B cell (primary cell): ENCODE data around the gene VPS54. TPM values are rescaled to one million over a fixed set of nuclear protein-coding genes. Genes with fewer than 3 reads are reported as not detected.

Source experiments
- ATAC-seq: fragments of 200-7000 bp; cut with Tn5 transposase; one replicate; pipeline ENCODE4 v1.10.0; 2021; ENCODE audit warnings: low read depth, mild to moderate bottlenecking, moderate number of reproducible peaks, moderate library complexity
- CTCF ChIA-PET: fragments of 350-600 bp; sonication (Branson Sonifier 250); formaldehyde crosslinking; loops from one replicate; lab custom pipeline; 2021; ENCODE audit warnings: antibody characterized with exemption, inconsistent platforms; lab: Charles Lee
- POLR2A ChIA-PET: fragments of 350-600 bp; sonication (Branson Sonifier 250); formaldehyde crosslinking; loops from one replicate; lab custom pipeline; 2021; ENCODE audit warnings: antibody characterized with exemption; lab: Charles Lee
- DNase-seq: peaks from one replicate; pipeline ENCODE4 v3.0.0; 2013
- H2AFZ ChIP-seq: 2 replicates; pipeline ENCODE4 v1.6.1; 2012; ENCODE audit warnings: mild to moderate bottlenecking, low read depth, low read length; ENCODE audit not compliant: insufficient read depth, poor library complexity, severe bottlenecking
- H3K27ac ChIP-seq, 2 donors: 1 replicate in 1 of 2; 2 replicates in 1 of 2; pipeline ENCODE4 v1.5.1; 2012 to 2013; ENCODE audit warnings: low read length in 2 of 2, mild to moderate bottlenecking in 2 of 2, moderate library complexity in 1 of 2
- H3K27me3 ChIP-seq, 4 experiments: fragments of 200-600 bp in 1 of 4; sonication (generic) in 1 of 4; replicated peaks in 1 of 4; 1 replicate in 2 of 4; 2 replicates in 2 of 4; pipeline versions ENCODE4 v1.6.1 to v1.7.0; 2013 to 2016; ENCODE audit warnings: low read length in 3 of 4, mild to moderate bottlenecking in 2 of 4, mixed read lengths in 1 of 4, moderate library complexity in 1 of 4; ENCODE audit not compliant: insufficient read depth in 4 of 4, control insufficient read depth in 3 of 4; ENCODE audit errors: control extremely low read depth in 1 of 4
- H3K36me3 ChIP-seq, 2 experiments: replicated peaks in 1 of 2; 1 replicate in 1 of 2; 2 replicates in 1 of 2; pipeline versions ENCODE4 v1.6.1 to v1.7.1; 2013; ENCODE audit warnings: low read length in 1 of 2; ENCODE audit not compliant: insufficient read depth in 2 of 2, control insufficient read depth in 1 of 2; ENCODE audit errors: control extremely low read depth in 1 of 2, extremely low read depth in 1 of 2
- H3K4me1 ChIP-seq, 2 donors: fragments of 200-600 bp in 1 of 2; sonication (generic) in 1 of 2; 1 replicate in 1 of 2; 2 replicates in 1 of 2; pipeline versions ENCODE4 v1.5.1 to v1.6.1; 2013 to 2017; ENCODE audit warnings: low read length in 2 of 2; ENCODE audit not compliant: control insufficient read depth in 2 of 2, insufficient read depth in 2 of 2
- H3K4me2 ChIP-seq: replicated peaks from 2 replicates; pipeline ENCODE3; 2012; ENCODE audit warnings: mild to moderate bottlenecking, low read depth, low read length; ENCODE audit not compliant: poor library complexity, severe bottlenecking
- H3K4me3 ChIP-seq, 5 experiments: fragments of 200-600 bp in 1 of 5; sonication (generic) in 1 of 5; 1 replicate in 3 of 5; 2 replicates in 2 of 5; pipeline versions ENCODE4 v1.5.1 to v1.7.0; 2011 to 2016; ENCODE audit warnings: low read length in 4 of 5, mild to moderate bottlenecking in 4 of 5, low read depth in 2 of 5, control low read depth in 1 of 5, moderate library complexity in 1 of 5; ENCODE audit not compliant: insufficient read depth in 1 of 5; ENCODE audit errors: control extremely low read depth in 1 of 5, extremely low read depth in 1 of 5
- H3K79me2 ChIP-seq: fragments of 200-600 bp; sonication (generic); one replicate; pipeline ENCODE4 v1.6.0; 2016; ENCODE audit warnings: low read length; ENCODE audit not compliant: control insufficient read depth, insufficient read depth
- H3K9ac ChIP-seq: fragments of 200-600 bp; sonication (generic); 2 replicates; pipeline ENCODE4 v1.6.1; 2017; ENCODE audit warnings: mild to moderate bottlenecking, low read length, moderate library complexity
- H3K9me3 ChIP-seq, 3 donors: one replicate each; pipeline versions ENCODE4 v1.6.1 to v1.7.1; 2013; ENCODE audit warnings: low read length in 2 of 3; ENCODE audit not compliant: control insufficient read depth in 2 of 3, insufficient read depth in 1 of 3; ENCODE audit errors: control extremely low read depth in 1 of 3
- H4K20me1 ChIP-seq: 2 replicates; pipeline ENCODE4 v1.6.0; 2012; ENCODE audit warnings: mild to moderate bottlenecking, low read length; ENCODE audit not compliant: insufficient read depth, control insufficient read depth, poor library complexity, severe bottlenecking
- H3K27ac Mint-ChIP-seq: one replicate; pipeline ENCODE4 v1.8.0; 2021; ENCODE audit warnings: mixed read lengths
- H3K27me3 Mint-ChIP-seq: one replicate; pipeline ENCODE4 v1.8.0; 2021; ENCODE audit warnings: mixed read lengths
- H3K4me1 Mint-ChIP-seq: one replicate; pipeline ENCODE4 v1.8.0; 2021; ENCODE audit warnings: mixed read lengths
- H3K4me3 Mint-ChIP-seq: one replicate; pipeline ENCODE4 v1.8.0; 2021; ENCODE audit warnings: mixed read lengths
- H3K9me3 Mint-ChIP-seq: one replicate; pipeline ENCODE4 v1.8.0; 2022; ENCODE audit warnings: mixed read lengths; ENCODE audit not compliant: insufficient read depth
- CTCF ChIP-seq: fragments of 200-600 bp; IDR thresholded peaks from one replicate; pipeline ENCODE4 v1.8.0; 2022; ENCODE audit warnings: antibody characterized with exemption, mild to moderate bottlenecking
- EZH2 ChIP-seq: IDR thresholded peaks from 2 replicates; pipeline ENCODE4 v1.6.1; 2012; ENCODE audit warnings: borderline replicate concordance, low read depth, mild to moderate bottlenecking, moderate library complexity, low read length; ENCODE audit not compliant: insufficient read depth, poor library complexity, severe bottlenecking
- WGBS: methylation state at CpG from one replicate; pipeline ENCODE4 v1.1.5; 2013; ENCODE audit warnings: missing lambda C conversion rate; ENCODE audit not compliant: insufficient coverage; 5-methylcytosine and 5-hydroxymethylcytosine counted together
- intact Hi-C: fragments of 100-400 bp; cut with micrococcal nuclease; formaldehyde crosslinking; loops from one replicate; pipeline ENCODE4 v1.10.0; 2022
- polyA plus RNA-seq: library from polyadenylated mRNA; depleted of rRNA; stranded (reverse); fragments of >200 nt; gene quantifications from 2 replicates; pipeline ENCODE4 v1.2.3, GENCODE V29; 2012
- total RNA-seq, 2 donors: library from RNA; stranded (reverse); fragments of 120-200 nt in 1 of 2; gene quantifications; 1 replicate in 1 of 2; 2 replicates in 1 of 2; pipeline versions ENCODE4 v1.2.3 to v1.2.4, GENCODE V29; 2013 to 2022

The VPS54 gene
- total and polyA plus RNA-seq, 2 donors (not counting 1 experiment from before 2014, with no cell fraction given), result 6.2 to 13.2 TPM

GRCh38 chr2:63926815-63927214 is 92.4 kb downstream of the VPS54 start:
- POLR2A ChIA-PET, result no interaction called here
- H3K4me3 ChIP-seq, result no peak overlapping the region
- no peaks in the 10 kb centered on the region for H4K20me1 ChIP-seq
- DNase-seq (no peak), ATAC-seq (no peak)
- H3K9ac ChIP-seq, result no peak overlapping the region
- H3K9me3 ChIP-seq, result no peaks in the 10 kb centered on the region
- H3K4me2 ChIP-seq, result no peak overlapping the region
- Mint-ChIP-seq H3K4me1 (peaks cover 2% of the 10 kb centered on the region), H3K27ac (no peak overlapping the region), H3K27me3 (no peaks in the 10 kb centered on the region), H3K9me3 (peaks cover 1% of the 10 kb centered on the region), H3K4me3 (no peak overlapping the region)
- no peaks in the 10 kb centered on the region for H3K4me1 ChIP-seq
- H2AFZ ChIP-seq, result no peak overlapping the region
- no peak overlapping the region for H3K27ac ChIP-seq
- no peak for TF ChIP-seq EZH2
- TF ChIP-seq CTCF, result no peak
- H3K36me3 ChIP-seq, result peaks cover 0 to 6% of the 10 kb centered on the region in 2 experiments
- intact Hi-C loops, result no loop called here
- WGBS, result 98% methylated on average over 7 of the region's 7 CpGs
- no peaks in the 10 kb centered on the region for H3K79me2 ChIP-seq
- CTCF ChIA-PET, result no interaction called here
- no peaks in the 10 kb centered on the region for H3K27me3 ChIP-seq

GRCh38 chr2:63914311-63914710 is 104.9 kb downstream of the VPS54 start:
- ChIA-PET POLR2A (no interaction called here), CTCF (no interaction called here)
- Histone ChIP-seq H3K79me2 (no peaks in the 10 kb centered on the region), H4K20me1 (no peaks in the 10 kb centered on the region), H2AFZ (no peak overlapping the region), H3K4me2 (no peak overlapping the region), H3K4me1 (no peaks in the 10 kb centered on the region), H3K36me3 (peaks cover 12 to 39% of the 10 kb centered on the region in 2 experiments), H3K27ac (no peak overlapping the region), H3K9me3 (peaks cover 0 to 3% (median 0%) of the 10 kb centered on the region in 3 donors), H3K4me3 (no peak overlapping the region), H3K9ac (no peak overlapping the region), H3K27me3 (no peaks in the 10 kb centered on the region)
- DNase-seq, result no peak
- H3K27ac Mint-ChIP-seq, result no peak overlapping the region
- no peaks in the 10 kb centered on the region for H3K27me3 Mint-ChIP-seq
- TF ChIP-seq EZH2, result no peak
- no peak for TF ChIP-seq CTCF
- ATAC-seq, result no peak
- H3K4me3 Mint-ChIP-seq, result no peak overlapping the region
- WGBS, result no CpG with 5 or more reads among the region's 1 CpG
- intact Hi-C loops, result no loop called here
- no peaks in the 10 kb centered on the region for H3K4me1 Mint-ChIP-seq
- no peaks in the 10 kb centered on the region for H3K9me3 Mint-ChIP-seq
